Heart right ventricle (tissue), 16 donors: ENCODE results near the gene PRKAG2. TPM values are rescaled to one million over a fixed set of nuclear protein-coding genes. Genes with fewer than 3 reads are reported as not detected.

Experiments
- ATAC-seq, 8 donors: fragments of 200-7000 bp; cut with Tn5 transposase; one replicate each; pipeline ENCODE4 v1.9.1; 2020; ENCODE audit warnings: mild to moderate bottlenecking in 8 of 8, moderate library complexity in 8 of 8, moderate number of reproducible peaks in 1 of 8
- DNase-seq, 2 donors: peaks; one replicate each; pipeline ENCODE4 v3.0.0-alpha.2; 2020
- H3K27ac ChIP-seq, 10 donors: fragments of 200-600 bp; sonication (generic) in 2 of 10; one replicate each; pipeline versions ENCODE4 v1.5.0 to v1.8.0; 2020 to 2022; ENCODE audit warnings: mild to moderate bottlenecking in 3 of 10
- H3K27me3 ChIP-seq, 7 donors: fragments of 200-600 bp; one replicate each; pipeline ENCODE4 v1.8.0; 2021 to 2022; ENCODE audit warnings: mild to moderate bottlenecking in 2 of 7
- H3K36me3 ChIP-seq, 9 donors: fragments of 200-600 bp; sonication (generic) in 1 of 9; one replicate each; pipeline versions ENCODE4 v1.5.0 to v1.8.0; 2020 to 2022; ENCODE audit warnings: mild to moderate bottlenecking in 2 of 9
- H3K4me1 ChIP-seq, 9 donors: fragments of 200-600 bp; sonication (generic) in 1 of 9; one replicate each; pipeline versions ENCODE4 v1.5.0 to v1.8.0; 2020 to 2022; ENCODE audit warnings: mild to moderate bottlenecking in 4 of 9
- H3K4me3 ChIP-seq, 10 donors: fragments of 200-600 bp; sonication (generic) in 2 of 10; one replicate each; pipeline versions ENCODE4 v1.5.0 to v1.8.0; 2020 to 2022; ENCODE audit warnings: mild to moderate bottlenecking in 7 of 10, moderate library complexity in 2 of 10
- H3K9me3 ChIP-seq, 11 donors: fragments of 200-600 bp in 10 of 11; sonication (generic) in 2 of 11; one replicate each; pipeline versions ENCODE4 v1.5.0 to v1.8.0; 2013 to 2022; ENCODE audit warnings: mild to moderate bottlenecking in 2 of 11, control low read depth in 1 of 11, moderate library complexity in 1 of 11
- CTCF ChIP-seq, 9 donors: fragments of 200-600 bp; sonication (generic) in 2 of 9; IDR thresholded peaks; one replicate each; pipeline versions ENCODE4 v1.5.0 to v1.8.0; 2021 to 2022; ENCODE audit warnings: antibody characterized with exemption in 9 of 9, mild to moderate bottlenecking in 5 of 9, moderate library complexity in 1 of 9
- WGBS, 2 donors: extraction: QIAGEN DNeasy Blood & Tissue Kit; methylation state at CpG; one replicate each; pipeline ENCODE4 v1.1.7; 2013; ENCODE audit warnings: inconsistent platforms in 1 of 2; 5-methylcytosine and 5-hydroxymethylcytosine counted together
- intact Hi-C, 10 donors: fragments of 100-400 bp; cut with DNase I; formaldehyde crosslinking; loops; one replicate each; pipeline versions ENCODE4 v1.11.1 to v1.14.2; 2022
- polyA plus RNA-seq, 2 donors: library from polyadenylated mRNA; stranded (reverse); fragments of 200-250 nt; gene quantifications; one replicate each; pipeline ENCODE4 v1.2.3, GENCODE V29; 2013
- total RNA-seq, 10 donors: library from RNA; stranded (reverse); fragmentation: NEBNext Ultra II Directional in 3 of 10; extraction: Animal tissue kit (Norgen Biotek cat#: 25700) in 3 of 10; gene quantifications; one replicate each; pipeline versions ENCODE4 v1.2.1 to v1.2.4, GENCODE V29; 2021 to 2023
- donor health status: Arrhythmogenic right ventricular cardiomyopathy.
- donor health status: ischemic (EF 13 %, LVEDD 7.1; RV severe dilation, severe dysfunction).
- donor health status: healthy with polysubstance abuse.
- donor health status: DM: no; HTN: yes; CAD: no.
- donor health status: DM: no; HTN: no; CAD: no.
- donor health status: ischemic (EF 25% LVEDD 6.9; RV normal size, moderate dysfunction).
- donor health status: ischemic (EF 25% LVEDD 5.7; RV mildly dilated, moderate dysfunction).
- donor health status: healthy.
- donor health status: DM: yes; HTN: yes; CAD: no.
- donor health status: Ischemic cardiomyopathy.
- donor health status: ischemic (EF 35%, LVEDD 5.7; RV mildly dilated, moderate dysfunction).
- donor health status: nonischemic (EF 11% LVEDD 7.7; RV severe dilation, severe dysfunction).
- donor health status: DM: yes; HTN: yes; CAD: no.
- donor health status: PGD.
- donor health status: ischemic (EF 29% LVEDD 5.4; RV normal size, mild dysfunction).
- donor health status: nonischemic (EF 23%, LVEDD 6.1; RV moderate dilation, normal function).

PRKAG2 gene
- total and polyA plus RNA-seq, 12 donors = 52.4 to 156 (median 114) TPM

GRCh38 chr7:151730591-151730990, 146.3 kb downstream of the PRKAG2 start:
- H3K27ac ChIP-seq = peak overlapping the region in 7 of 10 donors; percentile 28 to 73 (median 50)
- intact Hi-C loops = loop anchor here in 1 of 10 donors (10.0 kb wide), 1 partner anchor 106 kb away; no protein-coding TSS in a partner anchor

GRCh38 chr7:151729521-151729921, 147.4 kb downstream of the PRKAG2 start:
- intact Hi-C loops = no loop called here
- TF ChIP-seq CTCF (IDR thresholded peaks at IDR 0.05) = no peak
- no peaks in the 10 kb centered on the region for H3K36me3 ChIP-seq
- H3K27ac ChIP-seq = peak overlapping the region in 7 of 10 donors; percentile 20 to 72 (median 31)
- ATAC-seq = peak in 1 of 8 donors; percentile 3
- no peak for DNase-seq
- H3K4me1 ChIP-seq = peaks cover 13 to 84% (median 42%) of the 10 kb centered on the region in 9 donors
- no peak overlapping the region for H3K4me3 ChIP-seq
- no peaks in the 10 kb centered on the region for H3K27me3 ChIP-seq
- no peaks in the 10 kb centered on the region for H3K9me3 ChIP-seq
- 69 to 82% methylated on average over 15 of the region's 15 CpGs for WGBS, 2 donors

More at GRCh38 chr7:151730591-151730990, 146.3 kb downstream of the PRKAG2 start:
- DNase-seq (no peak), ATAC-seq (no peak)
- Histone ChIP-seq H3K9me3 (no peaks in the 10 kb centered on the region), H3K36me3 (no peaks in the 10 kb centered on the region), H3K27me3 (no peaks in the 10 kb centered on the region), H3K4me1 (peaks cover 13 to 82% (median 34%) of the 10 kb centered on the region in 9 donors), H3K4me3 (no peak overlapping the region)
- 91 to 95% methylated on average over 9 of the region's 9 CpGs for WGBS, 2 donors
- no peak for TF ChIP-seq CTCF (IDR thresholded peaks at IDR 0.05)

- intact Hi-C loops = no loop called here
- ATAC-seq (peak in 4 of 8 donors; percentile 7 to 21 (median 18)), DNase-seq (no peak)
- H3K4me1 ChIP-seq = peaks cover 13 to 76% (median 42%) of the 10 kb centered on the region in 9 donors
- no peak overlapping the region for H3K4me3 ChIP-seq
- no peaks in the 10 kb centered on the region for H3K36me3 ChIP-seq
- peak overlapping the region in 9 of 10 donors; percentile 35 to 76 (median 56) for H3K27ac ChIP-seq
- no peaks in the 10 kb centered on the region for H3K27me3 ChIP-seq
- TF ChIP-seq CTCF (IDR thresholded peaks at IDR 0.05) = no peak
- 74 to 81% methylated on average over 14 of the region's 14 CpGs for WGBS, 2 donors
- H3K9me3 ChIP-seq = no peaks in the 10 kb centered on the region
Measured at GRCh38 chr7:151728746-151729145, 148.2 kb downstream of the PRKAG2 start.

GRCh38 chr7:151728286-151728660, 148.6 kb downstream of the PRKAG2 start:
- TF ChIP-seq CTCF (IDR thresholded peaks at IDR 0.05) = no peak
- ATAC-seq = no peak
- Histone ChIP-seq H3K27ac (peak overlapping the region in 9 of 10 donors; percentile 35 to 76 (median 56)), H3K27me3 (no peaks in the 10 kb centered on the region), H3K4me3 (no peak overlapping the region), H3K4me1 (peaks cover 13 to 75% (median 40%) of the 10 kb centered on the region in 9 donors), H3K36me3 (no peaks in the 10 kb centered on the region), H3K9me3 (no peaks in the 10 kb centered on the region)
- DNase-seq = no peak
- 75 to 76% methylated on average over 8 of the region's 8 CpGs for WGBS, 2 donors
- intact Hi-C loops = no loop called here
